ENCODE results near the gene PRKCZ. TPM values are rescaled to one million over a fixed set of nuclear protein-coding genes. Genes with fewer than 3 reads are reported as not detected.

The PRKCZ gene
- total and polyA plus RNA-seq, 9 of the 15 experiments (the other 6 are each of a cell fraction or from before 2014, with no cell fraction given) = 0.07 to 3.1 (median 1.3) TPM

GRCh38 chr1:2205191-2205952 is 155.2 kb downstream of the PRKCZ start (continued):
- TF ChIP-seq ZNF318 (IDR thresholded peaks at IDR 0.05; ENCODE audit: borderline replicate concordance in 1 of 2, low read depth in 1 of 2) (no peak), TFE3 (CRISPR knock-in tag; IDR thresholded peaks at IDR 0.05) (no peak), PRMT5 (CRISPR knock-in tag; IDR thresholded peaks at IDR 0.05) (no peak), HINFP (tag; conservative IDR thresholded peaks at IDR 0.05; ENCODE audit: low read depth) (no peak), HMBOX1 (IDR thresholded peaks at IDR 0.05) (no peak), ELK1 (CRISPR knock-in tag; IDR thresholded peaks at IDR 0.05) (no peak), BRCA1 (IDR thresholded peaks at IDR 0.05) (no peak), BRCA1 (CRISPR knock-in tag; IDR thresholded peaks at IDR 0.05) (no peak), XRCC4 (IDR thresholded peaks at IDR 0.05; ENCODE audit: extremely low read depth, insufficient read depth, insufficient read length) (no peak), NFIX (CRISPR knock-in tag; IDR thresholded peaks at IDR 0.05; ENCODE audit: low read depth) (no peak), KAT8 (IDR thresholded peaks at IDR 0.05; ENCODE audit: low read depth) (no peak), BCL6 (CRISPR knock-in tag; IDR thresholded peaks at IDR 0.05) (no peak)
